NCI-H460 (cell line): ENCODE data around the gene SLC39A11. TPM values are rescaled to one million over a fixed set of nuclear protein-coding genes. Genes with fewer than 3 reads are reported as not detected.

Experiments used
- DNase-seq: peaks from one replicate; pipeline ENCODE4 v3.0.0-alpha.2; 2016; ENCODE audit warnings: low read depth; ENCODE audit errors: extremely low read depth
- total RNA-seq: library from RNA; depleted of rRNA; stranded (reverse); fragments of >200 nt; shearing (Covaris generic); gene quantifications from 2 replicates; pipeline ENCODE4 v1.2.3, GENCODE V29; 2014

SLC39A11 gene
- total RNA-seq, 1 experiment from 2014 or later = 14.5 TPM

DNA sequence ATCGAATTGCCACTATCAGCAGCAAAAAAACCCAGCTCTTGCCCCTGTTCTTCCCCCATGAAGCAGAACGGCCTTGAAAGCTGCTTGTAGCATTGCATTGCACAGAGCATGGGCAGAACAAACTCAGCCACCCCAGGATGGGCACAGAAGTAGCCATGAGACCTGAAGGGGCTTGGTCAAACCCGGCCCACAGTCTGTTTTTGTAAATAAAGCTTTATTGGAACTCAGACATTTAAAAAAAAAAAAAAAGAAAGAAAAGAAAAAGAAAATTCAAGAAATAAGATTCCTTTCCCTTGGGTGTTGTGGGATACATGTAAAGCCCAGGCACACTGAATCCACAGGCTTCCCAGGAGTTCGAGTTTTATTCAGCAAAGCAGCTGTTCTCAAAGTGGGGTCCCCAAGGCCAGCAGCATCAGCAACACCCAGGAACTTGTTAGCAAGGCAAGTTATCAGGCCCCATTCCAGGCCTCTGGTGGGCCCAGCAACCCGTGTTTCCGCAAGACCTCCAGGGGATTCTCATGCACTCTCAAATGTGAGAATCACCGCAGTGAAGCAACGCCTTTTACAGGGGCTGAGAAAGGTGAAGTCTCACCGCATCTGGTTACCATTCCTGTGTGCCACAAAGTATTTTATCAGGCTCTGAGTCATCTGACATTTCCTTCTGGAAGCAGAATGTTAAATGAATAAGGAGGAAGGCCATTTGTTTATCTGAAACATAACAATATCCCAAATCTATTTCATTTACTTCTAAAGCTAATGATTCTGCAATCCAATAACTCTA is 108.2 kb downstream of the SLC39A11 start:
- no peak for DNase-seq

DNA sequence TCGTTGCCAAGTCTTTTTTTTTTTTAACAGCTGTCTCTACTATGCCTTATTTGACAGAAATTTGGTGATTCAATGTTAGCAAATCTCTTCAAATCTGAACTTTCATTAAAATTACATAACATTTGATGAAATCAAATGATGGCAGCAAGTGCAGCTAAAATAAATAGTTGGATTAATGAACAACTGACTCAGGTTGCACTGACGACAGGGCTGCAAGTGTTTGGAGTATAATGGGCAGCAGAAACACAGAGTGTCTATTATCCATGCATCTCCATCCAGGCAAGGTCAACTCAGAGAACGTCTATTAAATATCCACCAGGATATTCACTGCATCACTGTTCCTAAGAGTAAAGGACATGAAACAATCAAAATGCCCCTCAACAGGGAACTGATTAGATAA is 109.8 kb downstream of the SLC39A11 start:
- no peak for DNase-seq

DNA sequence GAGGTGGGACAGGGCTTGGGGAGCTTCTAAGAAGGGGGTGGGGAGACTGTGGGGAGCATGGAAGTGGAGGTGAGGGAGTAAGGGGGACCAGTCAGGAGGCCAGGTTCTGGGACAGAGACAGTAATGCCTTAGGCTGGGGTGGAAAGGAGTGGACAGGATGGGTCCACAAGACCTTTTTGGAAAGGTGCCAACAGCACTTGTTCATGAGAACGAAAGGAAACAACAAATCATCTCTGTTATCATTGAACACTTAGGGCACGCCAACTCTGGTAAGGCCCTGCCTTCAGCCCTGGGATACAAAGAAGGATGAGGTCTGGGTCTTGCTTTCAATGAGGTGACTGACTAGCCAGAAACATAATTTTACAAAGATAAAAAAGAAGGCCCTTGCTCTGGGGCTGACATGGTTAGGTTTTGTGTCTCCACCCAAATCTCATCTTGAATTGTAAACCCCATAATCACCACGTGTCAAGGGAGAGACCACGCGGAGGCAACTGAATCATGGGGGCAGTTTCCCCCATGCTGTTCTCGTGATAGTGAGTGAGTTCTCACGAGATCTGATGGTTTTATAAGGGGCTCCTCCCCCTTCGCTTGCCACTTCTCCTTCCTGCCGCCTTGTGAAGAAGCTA is 113.8 kb downstream of the SLC39A11 start:
- no peak for DNase-seq

DNA sequence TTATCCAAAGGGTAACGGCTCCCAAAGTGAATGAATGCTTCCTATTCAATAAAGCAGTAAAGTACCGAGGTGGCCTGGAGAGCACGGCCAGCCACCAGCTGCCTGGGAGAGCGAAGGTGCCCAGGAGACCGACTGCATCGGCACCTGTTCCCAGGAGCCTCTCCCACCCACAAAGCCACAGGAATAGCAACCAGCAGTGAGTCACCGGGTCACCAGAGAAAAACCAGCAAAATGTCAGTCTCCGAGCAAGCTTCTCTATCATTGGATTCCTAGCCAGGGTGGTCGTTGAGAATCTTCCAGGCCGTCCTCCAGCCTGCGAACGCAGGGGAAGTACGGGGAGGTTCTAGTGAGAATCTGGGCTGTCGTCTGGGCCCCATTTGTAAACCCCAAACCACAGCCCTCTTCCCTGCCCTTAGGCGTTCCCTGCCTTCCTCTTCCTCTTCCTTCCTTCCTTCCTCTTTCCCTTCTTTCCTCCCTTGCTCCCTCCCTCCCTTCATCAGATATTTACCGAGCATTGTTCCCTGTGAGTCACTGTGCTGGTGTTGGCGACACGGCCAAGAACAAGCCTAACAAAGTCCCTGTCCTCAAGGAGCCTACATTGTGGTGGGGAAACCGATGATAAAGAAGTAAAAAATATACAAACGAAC is 114.6 kb downstream of the SLC39A11 start:
- DNase-seq = no peak

DNA sequence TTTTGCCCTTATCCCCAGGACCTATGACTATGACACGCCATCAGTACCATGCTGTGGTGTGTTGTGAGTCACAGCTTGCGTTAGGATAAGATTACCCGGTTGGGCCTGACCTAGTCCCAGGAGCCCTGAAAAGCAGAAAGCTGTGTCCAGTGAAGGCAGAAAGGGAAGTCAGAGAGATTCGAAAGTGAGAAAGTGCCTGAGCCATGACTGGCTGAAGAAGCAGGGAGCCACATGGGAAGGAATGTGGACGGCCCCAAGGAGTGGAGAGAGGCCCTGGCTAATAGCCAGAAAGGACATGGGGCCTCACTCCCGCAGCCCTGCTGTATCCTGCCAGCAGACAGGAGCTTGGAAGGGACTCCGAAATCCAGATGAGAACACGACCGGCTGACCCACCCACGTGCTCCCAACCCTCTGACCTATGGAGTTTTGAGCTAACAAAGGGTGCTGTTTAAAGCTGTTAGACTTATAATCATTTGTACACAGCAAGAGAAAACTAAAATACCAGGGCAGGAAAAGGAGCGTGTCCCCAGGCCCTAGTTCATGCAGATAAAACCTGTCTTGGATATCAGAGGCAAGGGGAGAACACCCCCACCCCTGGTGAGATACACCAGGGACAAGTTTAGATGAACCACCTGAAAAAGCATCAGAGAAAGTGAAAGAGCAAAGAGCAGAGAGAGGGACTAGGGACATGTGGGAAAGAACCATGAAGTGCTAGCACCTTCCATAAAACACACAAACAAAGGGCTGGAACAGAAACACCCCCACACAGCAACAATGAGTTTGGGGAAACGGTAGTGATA is 115.3 kb downstream of the SLC39A11 start:
- no peak for DNase-seq

DNA sequence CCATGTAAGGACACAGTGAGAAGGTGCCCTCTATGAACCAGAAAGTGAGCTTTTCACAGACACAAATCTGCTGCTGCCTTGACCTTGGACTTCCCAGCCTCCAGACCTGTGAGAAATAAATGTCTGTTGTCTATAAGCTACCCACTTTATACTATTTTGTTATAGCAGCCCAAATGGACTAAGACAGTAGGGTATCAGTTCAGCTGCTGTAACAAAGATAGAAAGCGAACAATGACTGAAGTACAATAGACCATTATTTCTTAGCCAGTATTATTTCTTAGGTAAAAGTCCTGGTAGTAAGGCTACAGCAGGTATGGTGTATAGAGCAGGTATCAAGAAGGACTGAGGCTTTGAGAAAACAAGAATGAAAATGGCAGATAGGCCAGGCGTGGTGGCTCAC is 117.0 kb downstream of the SLC39A11 start:
- DNase-seq = no peak

DNA sequence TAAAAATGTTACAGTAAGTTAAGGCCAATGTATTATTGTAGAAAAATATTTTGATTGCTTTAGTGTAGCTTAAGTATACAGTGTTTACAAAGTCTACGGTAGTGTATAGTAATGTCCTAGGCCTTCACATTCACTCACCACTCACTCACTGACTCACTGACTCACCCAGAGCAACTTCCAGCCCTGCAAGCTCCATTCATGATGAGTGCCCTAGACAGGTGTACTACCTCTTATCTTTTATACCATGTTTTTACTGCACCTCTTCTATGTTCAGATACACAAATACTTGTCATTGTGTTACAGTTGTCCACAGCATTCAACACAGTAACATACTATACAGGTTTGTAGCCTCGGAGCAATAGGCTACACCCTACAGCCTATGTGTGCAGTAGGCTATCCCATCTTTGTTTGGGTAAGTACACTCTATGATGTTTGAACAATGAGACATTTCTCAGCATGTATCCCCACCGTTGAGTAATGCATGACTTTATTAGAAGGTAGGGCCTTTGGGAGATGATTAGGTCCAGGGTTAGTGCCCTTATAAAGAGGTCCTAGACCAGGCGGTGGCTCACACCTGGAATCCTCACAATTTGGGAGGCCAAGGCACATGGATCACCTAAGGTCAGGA is 117.8 kb downstream of the SLC39A11 start:
- no peak for DNase-seq

DNA sequence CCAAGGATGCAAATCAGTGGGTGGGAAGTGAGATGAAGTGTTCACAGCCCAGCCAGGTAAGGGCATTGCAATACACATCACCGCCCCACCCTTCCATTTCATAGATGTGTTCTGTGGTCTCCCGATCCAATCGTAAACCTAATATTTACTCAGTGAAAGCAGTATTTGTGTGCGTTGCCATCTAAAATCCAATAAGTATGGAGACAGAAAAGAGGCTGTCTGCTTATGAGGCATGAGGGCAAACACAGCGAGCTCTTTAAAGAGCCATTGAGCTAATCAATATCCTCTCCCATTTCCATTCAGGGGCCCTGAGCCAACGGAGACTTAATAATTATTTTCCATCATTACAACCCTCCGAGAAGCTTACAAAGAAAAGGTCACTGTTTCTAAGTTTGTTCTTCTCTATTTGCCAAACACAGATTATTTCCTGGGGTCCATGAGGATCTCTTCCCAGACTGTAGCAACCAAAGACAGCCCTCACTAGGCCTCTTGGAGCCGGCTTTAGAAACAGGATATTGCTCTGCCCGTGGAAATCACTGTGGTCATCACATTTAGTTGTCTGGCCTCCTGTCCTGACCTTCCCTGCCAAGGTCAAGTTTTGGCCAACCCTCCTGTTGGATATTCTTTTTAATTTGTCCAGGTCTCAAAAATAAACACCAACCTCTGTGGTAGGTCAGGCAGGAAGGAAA is 120.1 kb downstream of the SLC39A11 start:
- DNase-seq = no peak

DNA sequence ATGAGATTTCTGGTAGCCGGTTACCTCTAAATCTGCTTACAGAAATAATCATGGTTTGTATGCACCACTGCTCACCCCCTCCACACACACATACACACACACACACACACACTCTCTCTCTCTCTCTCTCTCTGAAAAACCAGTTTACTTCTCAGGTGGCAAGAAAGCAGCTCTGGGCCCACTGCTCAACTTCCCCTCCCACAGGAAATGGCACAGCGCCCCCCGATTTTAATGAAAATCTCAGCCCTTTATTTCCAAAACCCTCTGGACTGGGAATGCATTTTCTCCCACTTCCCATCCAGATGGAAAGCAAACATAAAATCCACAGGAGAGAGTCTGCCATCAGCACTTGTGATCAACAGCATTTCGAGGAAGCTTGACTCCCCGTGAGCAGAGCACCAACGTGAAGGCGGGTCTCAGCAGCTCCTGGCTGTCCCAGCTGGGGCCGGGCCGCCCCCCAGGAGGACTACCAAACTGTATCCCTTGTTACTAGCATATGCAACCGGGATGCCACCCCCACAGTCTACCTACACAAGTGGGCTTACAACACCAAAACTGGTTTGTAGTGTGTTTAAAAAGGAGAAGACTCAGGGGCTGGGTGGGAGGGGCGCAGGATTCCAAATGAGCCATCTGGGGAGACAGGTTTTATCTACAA is 121.1 kb downstream of the SLC39A11 start:
- DNase-seq = no peak

DNA sequence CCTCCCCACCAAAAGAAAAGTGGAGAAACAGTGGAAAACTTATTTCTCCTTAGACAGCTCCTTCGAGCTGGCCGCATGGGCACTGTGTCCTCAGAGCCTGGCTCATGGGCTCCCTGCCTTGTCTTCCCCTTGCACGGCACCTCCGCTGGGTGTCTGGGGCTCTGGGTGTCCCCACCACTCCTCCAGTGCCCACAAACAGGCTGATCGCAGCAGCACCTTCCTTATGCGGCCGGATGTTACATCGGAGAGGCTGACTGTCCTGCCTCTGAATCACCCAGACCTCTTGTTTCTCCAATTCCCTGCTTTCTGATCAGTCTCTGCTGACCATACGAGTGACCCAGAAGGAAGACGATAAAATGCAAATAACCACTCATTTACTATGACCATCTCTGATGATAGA is 121.7 kb downstream of the SLC39A11 start:
- no peak for DNase-seq

DNA sequence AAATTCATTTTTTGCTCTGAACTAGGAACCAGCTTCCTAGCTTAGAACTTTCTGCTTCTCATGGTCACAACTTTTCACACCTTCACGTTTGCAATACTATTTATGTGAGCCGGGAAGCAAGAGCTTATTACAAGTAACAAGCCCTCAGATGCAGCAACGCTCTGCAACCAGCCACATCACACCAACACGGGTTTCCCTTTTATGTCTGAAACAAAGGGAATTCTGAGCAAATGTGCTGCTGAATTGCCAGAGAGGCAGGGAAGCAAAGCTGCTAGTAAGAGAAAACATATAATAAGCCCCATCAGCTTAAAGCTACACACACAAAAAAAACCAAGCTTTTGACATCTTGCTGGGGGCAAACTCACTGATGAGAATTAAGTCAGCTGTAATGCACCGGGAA is 122.2 kb downstream of the SLC39A11 start:
- no peak for DNase-seq

DNA sequence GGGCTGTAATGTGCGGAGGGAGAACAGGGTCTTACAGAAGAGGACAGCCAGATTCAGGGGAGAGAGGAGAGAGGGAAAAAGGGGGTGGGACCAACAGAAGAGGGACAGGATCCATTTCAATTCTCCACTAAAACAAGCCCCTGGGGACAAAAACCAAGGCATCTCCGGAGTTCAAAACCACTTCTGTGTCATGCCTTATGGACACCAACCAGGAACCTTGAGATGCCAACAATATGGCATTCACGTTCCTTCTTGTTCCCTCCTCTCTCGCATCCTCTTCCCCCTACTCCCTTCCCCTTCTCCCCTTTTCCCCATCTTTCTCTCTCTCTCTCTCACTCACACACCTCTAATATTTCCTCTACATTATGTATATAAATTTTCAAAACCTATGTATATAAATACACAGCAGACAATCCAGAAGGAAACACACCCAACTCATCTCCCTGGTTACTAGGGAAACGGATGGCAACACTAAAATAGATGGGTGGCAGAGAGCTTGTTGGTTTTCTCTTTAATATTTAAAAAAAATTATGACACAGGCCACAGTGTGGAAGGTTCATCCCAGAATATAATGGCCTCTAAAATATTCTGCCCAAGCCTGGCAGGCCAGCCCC is 123.1 kb downstream of the SLC39A11 start:
- no peak for DNase-seq

DNA sequence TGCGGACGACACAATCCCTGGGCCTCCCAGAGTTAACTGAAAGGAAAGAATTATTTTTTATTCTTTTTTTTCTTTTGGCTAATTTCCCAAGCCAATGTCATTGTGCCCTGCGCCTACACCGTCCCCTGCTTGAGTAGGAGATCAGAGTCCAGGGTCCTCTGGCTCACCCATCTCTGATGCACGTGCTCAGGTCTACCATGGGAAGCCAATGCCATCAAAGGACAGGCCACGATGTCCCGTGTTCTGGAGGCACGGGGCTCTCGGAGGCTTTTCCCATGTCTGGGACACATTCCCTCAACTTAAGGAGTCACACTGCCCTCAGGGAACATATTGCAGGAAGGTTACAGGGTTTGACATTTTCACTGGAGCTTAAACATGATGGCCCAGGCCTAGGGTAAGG is 123.7 kb downstream of the SLC39A11 start:
- no peak for DNase-seq

DNA sequence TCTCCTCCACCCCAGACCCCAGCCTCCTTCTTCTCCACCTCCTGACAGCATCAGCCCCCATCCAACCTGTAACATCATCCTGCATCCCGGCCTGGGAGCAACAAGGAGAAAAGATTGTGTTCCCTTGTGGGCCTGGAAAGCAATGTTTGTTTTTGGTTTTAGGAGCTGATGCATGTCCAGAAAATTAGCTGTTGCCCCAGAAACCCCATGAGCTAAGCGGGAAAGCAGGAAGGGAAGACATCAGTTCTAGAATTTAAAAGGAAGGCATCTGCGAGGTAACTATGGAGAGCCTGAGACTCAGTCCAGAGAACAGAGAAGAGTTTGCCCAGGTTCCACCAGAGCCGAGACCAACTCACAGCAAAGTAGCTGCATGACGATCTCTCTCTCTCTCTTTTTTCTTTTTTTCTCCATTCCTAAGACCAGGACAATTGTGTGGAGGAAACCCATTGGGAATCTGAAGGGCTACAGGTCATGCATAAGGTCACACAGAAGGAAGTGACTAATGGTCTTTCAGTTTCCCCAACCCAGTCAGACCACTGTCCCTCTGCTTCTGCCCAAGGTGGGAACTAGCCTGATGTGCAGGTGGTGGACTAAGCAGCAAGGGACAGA is 124.4 kb downstream of the SLC39A11 start:
- no peak for DNase-seq

DNA sequence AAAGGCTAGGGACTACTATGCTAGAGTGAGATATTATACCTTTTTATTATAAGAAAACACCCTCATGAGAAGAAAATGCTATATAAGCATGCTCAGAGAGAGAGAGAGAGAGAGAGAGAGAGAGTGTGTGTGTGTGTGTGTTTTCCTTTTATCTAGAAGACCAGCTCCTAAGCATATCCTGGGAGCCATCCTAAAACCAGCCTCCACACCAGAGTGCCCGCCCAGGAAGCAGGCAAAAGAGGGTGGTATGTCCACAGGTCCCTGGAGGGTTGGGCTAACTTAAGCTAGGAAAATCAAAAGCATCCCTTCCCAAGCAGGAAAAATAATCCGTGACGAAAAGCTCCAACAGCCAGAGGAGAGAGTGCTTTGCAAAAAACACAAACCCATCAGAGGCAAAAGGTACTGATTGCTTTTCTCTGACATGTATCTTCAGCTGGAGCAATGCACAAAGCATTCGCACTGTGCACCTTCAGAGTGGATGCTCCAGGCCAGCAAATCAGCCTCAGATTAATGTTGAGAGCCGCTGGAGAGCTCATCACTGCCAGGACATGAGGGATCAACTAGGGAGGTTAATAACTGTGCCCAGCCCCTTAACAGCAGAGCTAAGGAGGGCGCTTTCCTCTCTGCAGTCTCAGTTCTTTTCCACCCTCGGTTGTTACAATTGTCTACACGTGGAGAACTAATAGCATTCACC is 125.1 kb downstream of the SLC39A11 start:
- DNase-seq = no peak

DNA sequence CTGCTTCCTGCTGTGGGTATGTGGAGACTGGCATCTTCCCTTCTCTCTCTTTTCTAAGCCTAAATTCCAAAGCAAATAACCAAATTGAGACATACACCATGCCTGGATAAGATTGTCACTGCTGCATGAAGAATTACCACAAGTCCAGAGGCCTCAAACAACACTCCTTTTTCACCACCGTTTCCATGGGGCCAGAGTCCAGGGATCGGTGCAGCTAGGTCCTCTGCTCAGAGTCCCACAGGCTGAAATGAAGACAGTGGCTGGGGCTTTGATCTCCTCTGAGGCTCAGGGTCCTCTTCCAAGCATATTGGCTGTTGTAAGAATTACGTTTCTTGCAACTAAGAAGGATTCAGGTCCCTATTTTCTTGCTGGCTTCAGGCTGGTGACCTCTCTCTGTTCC is 130.4 kb downstream of the SLC39A11 start:
- DNase-seq = no peak

DNA sequence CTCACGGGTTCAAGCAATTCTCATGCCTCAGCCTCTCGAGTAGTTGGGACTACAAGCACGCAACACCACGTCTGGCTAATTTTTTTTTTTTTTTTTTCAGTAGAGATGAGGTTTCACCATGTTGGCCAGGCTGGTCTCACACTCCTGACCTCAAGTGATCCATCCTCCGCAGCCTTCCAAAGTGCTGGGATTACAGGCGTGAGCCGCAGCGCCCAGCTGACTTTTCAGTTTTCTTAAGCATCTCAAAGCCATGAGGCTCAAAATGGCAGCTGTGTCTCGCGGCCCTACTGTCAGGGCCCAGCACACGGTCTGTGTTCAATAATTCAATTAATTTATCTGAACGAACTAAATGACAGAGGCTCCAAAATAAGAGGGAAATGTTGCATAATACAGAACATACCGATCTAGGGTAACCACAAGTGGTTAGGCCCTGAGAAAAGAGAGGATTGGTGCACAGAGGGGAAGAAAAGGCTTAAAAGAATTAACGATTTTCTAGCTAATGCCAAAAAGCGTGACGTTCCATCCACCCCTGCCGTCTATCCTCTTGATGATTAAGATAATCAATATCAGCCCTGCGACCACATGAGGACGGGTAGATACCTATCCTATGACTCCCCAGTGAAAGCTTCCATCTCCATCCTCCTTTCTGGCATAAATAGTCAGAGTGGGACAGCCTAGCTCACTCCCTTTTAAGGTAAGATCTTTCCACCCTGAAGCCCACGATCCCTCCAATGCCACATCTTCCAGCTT is 136.9 kb downstream of the SLC39A11 start:
- no peak for DNase-seq
